ENCODE results near the gene TBX21. TPM values are rescaled to one million over a fixed set of nuclear protein-coding genes. Genes with fewer than 3 reads are reported as not detected.
"Not testable (repeated sequence)": the region's sequence is repeated elsewhere in the genome, so short reads cannot be mapped to it uniquely, and the experiment has no call there.

TBX21 gene
- total and polyA plus RNA-seq, 7 donors: 0.04 to 0.36 (median 0.12) TPM; not detected in 1

DNA sequence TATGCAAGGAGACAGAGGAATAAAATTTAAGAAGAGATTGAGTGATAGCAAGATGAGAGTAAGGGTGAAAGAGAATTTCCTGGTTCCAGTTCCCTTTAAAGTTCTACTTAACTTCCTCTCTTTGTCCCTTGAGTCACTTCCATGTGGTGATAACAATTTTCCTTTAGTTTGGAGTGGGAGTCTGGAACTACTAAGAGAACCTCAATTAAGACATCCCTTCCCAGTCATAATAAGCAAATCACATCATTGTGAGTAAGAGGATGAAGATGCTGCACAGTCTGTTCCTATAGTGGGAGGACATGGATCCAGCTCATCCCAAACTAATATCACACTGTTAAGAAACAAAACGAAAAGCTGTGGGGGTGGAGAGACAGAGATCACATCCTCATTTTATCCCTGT is 24.4 kb downstream of the TBX21 start:
- intact Hi-C loops (cut with DNase I): no loop called here
- Histone ChIP-seq H3K36me3 (ENCODE audit: insufficient read depth in 1 of 2, low read depth in 1 of 2) (no peaks in the 10 kb centered on the region), H3K27me3 (ENCODE audit: insufficient read depth in 3 of 3, low read length in 2 of 3) (peaks cover 3 to 10% (median 6%) of the 10 kb centered on the region in 3 donors), H3K27ac (no peak overlapping the region), H3K9me3 (no peaks in the 10 kb centered on the region), H3K4me3 (no peak overlapping the region), H3K4me1 (no peaks in the 10 kb centered on the region)
- DNase-seq (no peak), ATAC-seq (no peak)
- no peak for TF ChIP-seq CTCF (IDR thresholded peaks at IDR 0.05)
- 28 to 50% (median 33%) methylated on average over 1 of the region's 1 CpG for WGBS, 3 donors

DNA sequence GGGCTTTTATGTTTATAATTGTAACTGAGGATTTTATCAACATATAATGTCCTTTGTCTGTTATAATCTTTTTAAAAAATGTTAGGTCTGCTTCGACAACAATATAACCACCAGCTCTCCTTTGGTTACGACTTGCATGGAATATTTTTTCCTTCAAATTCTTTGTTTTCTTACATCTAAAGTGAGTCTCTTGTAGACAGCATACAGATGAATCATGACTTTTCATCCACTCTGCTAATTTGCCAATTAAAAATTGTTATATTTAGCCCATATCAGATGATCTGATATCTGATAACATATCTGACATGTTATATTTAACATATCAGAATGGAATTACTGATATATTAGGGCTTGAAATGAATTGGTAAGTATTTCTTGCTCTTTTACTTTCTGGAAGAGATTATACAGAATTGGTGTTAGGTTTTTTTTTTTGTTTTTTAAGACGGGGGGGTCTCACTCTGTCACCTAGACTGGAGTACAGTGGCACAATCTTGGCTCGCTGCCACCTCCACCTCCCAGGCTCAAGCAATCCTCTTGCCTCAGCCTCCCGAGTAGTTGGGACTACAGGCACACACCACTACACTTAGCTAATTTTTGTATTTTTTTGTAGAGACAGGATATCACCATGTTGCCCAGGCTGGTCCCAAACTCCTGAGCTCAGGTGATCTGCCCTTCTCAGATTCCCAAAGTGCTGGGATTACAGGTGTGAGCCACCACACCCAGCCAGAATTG is 27.5 kb downstream of the TBX21 start:
- WGBS, 3 donors: 66 to 76% (median 68%) methylated on average over 5 of the region's 5 CpGs
- Histone ChIP-seq H3K27ac (no peak overlapping the region), H3K36me3 (ENCODE audit: insufficient read depth in 1 of 2, low read depth in 1 of 2) (no peaks in the 10 kb centered on the region), H3K4me1 (no peaks in the 10 kb centered on the region), H3K27me3 (ENCODE audit: insufficient read depth in 3 of 3, low read length in 2 of 3) (peaks cover 0 to 9% (median 6%) of the 10 kb centered on the region in 3 donors), H3K4me3 (no peak overlapping the region), H3K9me3 (no peaks in the 10 kb centered on the region)
- DNase-seq (no peak), ATAC-seq (no peak)
- TF ChIP-seq CTCF (IDR thresholded peaks at IDR 0.05): no peak
- intact Hi-C loops (cut with DNase I): no loop called here

GRCh38 chr17:47762728-47763127 is 29.7 kb downstream of the TBX21 start:
- intact Hi-C loops (cut with DNase I): no loop called here
- ATAC-seq (no peak), DNase-seq (no peak)
- no peaks in the 10 kb centered on the region for H3K4me1 ChIP-seq
- H3K36me3 ChIP-seq (ENCODE audit: insufficient read depth in 1 of 2, low read depth in 1 of 2): no peaks in the 10 kb centered on the region
- no peak overlapping the region for H3K27ac ChIP-seq
- TF ChIP-seq CTCF (IDR thresholded peaks at IDR 0.05): no peak
- no peaks in the 10 kb centered on the region for H3K9me3 ChIP-seq
- H3K4me3 ChIP-seq: no peak overlapping the region
- H3K27me3 ChIP-seq (ENCODE audit: insufficient read depth in 3 of 3, low read length in 2 of 3): peaks cover 3 to 4% (median 3%) of the 10 kb centered on the region in 3 donors
- 89 to 93% (median 89%) methylated on average over 2 of the region's 2 CpGs for WGBS, 3 donors

DNA sequence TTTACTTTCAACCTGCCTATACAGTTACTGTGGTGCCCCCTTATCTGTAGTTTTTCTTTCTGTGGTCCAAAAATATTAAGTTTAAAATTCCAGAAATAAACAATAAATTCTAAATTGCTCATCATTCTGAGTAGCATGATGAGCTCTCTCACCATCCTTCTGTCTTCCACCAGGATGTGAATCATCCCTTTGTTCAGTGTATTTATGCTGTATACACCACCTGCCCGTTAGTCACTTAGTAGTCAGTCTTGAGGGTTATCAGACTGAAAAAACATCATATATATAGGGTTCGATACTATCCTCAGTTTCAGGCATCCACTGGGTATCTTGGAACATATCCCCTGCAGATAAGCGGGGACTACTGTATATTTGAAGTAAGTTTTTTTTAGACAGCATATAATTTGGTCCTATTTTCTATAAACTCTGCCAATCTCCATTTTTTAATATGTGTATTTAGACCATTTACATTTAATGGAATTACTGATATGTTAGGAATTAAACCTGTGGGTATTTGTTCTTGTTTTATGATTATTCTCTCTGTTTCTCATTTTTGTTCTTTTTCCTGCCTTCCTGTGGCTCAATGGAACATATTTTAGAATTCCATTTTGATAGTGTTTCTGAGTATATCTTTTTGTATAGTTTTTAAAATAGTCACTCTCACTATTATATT is 31.0 kb downstream of the TBX21 start:
- TF ChIP-seq CTCF (IDR thresholded peaks at IDR 0.05): no peak
- no peak overlapping the region for H3K27ac ChIP-seq
- no peaks in the 10 kb centered on the region for H3K4me1 ChIP-seq
- H3K36me3 ChIP-seq (ENCODE audit: insufficient read depth in 1 of 2, low read depth in 1 of 2): no peaks in the 10 kb centered on the region
- intact Hi-C loops (cut with DNase I): no loop called here
- WGBS, 3 donors: 80 to 86% (median 82%) methylated on average over 3 of the region's 3 CpGs
- ATAC-seq (no peak), DNase-seq (no peak)
- no peaks in the 10 kb centered on the region for H3K9me3 ChIP-seq
- H3K4me3 ChIP-seq: no peak overlapping the region
- peaks cover 3% of the 10 kb centered on the region in 3 donors for H3K27me3 ChIP-seq (ENCODE audit: insufficient read depth in 3 of 3, low read length in 2 of 3)

- H3K4me3 ChIP-seq; DNase-seq; ATAC-seq; H3K27ac ChIP-seq; H3K4me1 ChIP-seq; H3K36me3 ChIP-seq (ENCODE audit: insufficient read depth in 1 of 2, low read depth in 1 of 2); H3K9me3 ChIP-seq; intact Hi-C loops (cut with DNase I): not testable (repeated sequence)
- WGBS, 3 donors: 84 to 91% (median 90%) methylated on average over 9 of the region's 9 CpGs
- H3K27me3 ChIP-seq (ENCODE audit: insufficient read depth in 3 of 3, low read length in 2 of 3): peaks cover 0 to 46% (median 19%) of the 10 kb centered on the region in 3 donors
Measured at GRCh38 chr17:47773649-47774048, 40.6 kb downstream of the TBX21 start.

Measured in psoas muscle (tissue), 8 donors.